T-helper 1 cell treated with Interleukin-12 subunit alpha and Interleukin-12 subunit beta and Interleukin-4 antibody, amounts not matched to agents 30 μg/mL and 1 μg/mL, for 36 hours (primary cell): ENCODE data around the gene SELENOK.
"Not testable (repeated sequence)": the region's sequence is repeated elsewhere in the genome, so short reads cannot be mapped to it uniquely, and the experiment has no call there.

Source experiments
- H3K27ac Mint-ChIP-seq: one replicate; pipeline ENCODE4 v1.8.0; 2021; ENCODE audit warnings: mild to moderate bottlenecking, mixed read lengths
- H3K27me3 Mint-ChIP-seq: one replicate; pipeline ENCODE4 v1.8.0; 2021; ENCODE audit warnings: low read depth, mixed read lengths
- H3K36me3 Mint-ChIP-seq: one replicate; pipeline ENCODE4 v1.8.0; 2021; ENCODE audit warnings: low read depth, mixed read lengths
- H3K4me1 Mint-ChIP-seq: one replicate; pipeline ENCODE4 v1.8.0; 2021; ENCODE audit warnings: low read depth, mixed read lengths
- H3K4me3 Mint-ChIP-seq: one replicate; pipeline ENCODE4 v1.8.0; 2021; ENCODE audit warnings: mild to moderate bottlenecking, moderate library complexity, mixed read lengths
- H3K9me3 Mint-ChIP-seq: one replicate; pipeline ENCODE4 v1.8.0; 2021; ENCODE audit warnings: mixed read lengths

Gene SELENOK

DNA sequence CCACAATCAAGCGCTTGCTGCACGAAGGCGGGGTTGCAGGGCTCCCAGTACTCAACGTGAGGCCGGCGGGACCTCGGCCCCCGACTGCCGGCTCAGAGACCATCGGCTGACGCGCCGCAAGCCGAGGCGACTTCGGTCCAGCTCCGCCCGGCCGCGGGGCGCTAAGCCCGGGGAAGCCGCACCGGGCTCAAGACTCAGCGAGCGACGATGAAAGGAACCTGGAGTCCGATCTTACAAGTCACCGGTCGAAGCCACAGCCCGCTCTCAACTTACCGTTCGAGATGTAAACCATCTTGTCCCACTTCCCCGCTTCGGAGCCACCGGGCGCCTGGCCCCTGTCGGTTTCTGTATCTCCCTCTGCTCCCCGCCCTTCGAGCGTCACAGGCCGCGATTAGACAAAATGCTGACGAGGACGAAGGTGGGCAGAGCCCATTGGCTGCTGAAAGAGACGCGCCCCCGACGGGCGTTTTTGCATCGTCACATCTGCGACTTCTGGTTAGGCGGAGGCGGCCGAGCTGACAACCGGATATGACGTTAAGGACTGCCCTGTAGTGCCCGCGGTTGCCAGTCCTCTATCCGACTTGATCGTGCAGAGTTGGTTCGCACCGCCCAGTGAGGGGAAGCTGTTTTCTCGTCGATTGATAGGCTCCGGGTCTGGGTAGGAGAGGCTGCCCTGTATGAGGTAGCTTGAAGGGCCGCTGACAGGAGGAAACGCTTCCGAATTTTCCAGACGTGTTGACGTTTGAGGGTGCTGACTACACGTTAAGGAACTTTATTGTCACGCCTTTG, at the start of gene SELENOK:
SELENOK (minus strand) TSS at position 363 of the 789 bp plus-strand sequence.
- peak within 1 kb of the TSS; percentile 96 for H3K4me3 Mint-ChIP-seq
- peaks cover 22% of the 10 kb centered on the region for H3K36me3 Mint-ChIP-seq
- H3K4me1 Mint-ChIP-seq = peaks cover 47% of the 10 kb centered on the region
- peaks cover 17% of the 10 kb centered on the region for H3K27me3 Mint-ChIP-seq
- H3K27ac Mint-ChIP-seq = peak within 1 kb of the TSS; percentile 100
- peaks cover 6% of the 10 kb centered on the region for H3K9me3 Mint-ChIP-seq

DNA sequence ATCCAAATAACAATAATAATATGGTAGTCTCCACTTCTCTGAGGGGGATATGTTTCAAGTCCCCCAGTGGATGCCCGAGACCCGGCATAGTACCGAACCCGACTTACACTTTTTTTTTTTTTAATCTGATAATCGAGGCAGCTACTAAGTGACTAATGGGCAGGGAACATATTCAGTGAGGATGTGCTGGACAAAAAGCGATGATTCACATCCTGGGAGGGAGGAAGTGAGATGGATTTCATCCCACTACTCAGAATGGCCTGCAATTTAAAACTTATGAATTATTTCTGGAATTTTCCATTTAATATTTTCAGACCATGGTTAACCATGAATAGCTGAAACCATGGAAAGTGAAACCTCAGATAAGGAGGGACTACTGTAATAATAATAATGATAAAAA, 49.5 kb upstream of the SELENOK start:
- peaks cover 8% of the 10 kb centered on the region for H3K9me3 Mint-ChIP-seq
- H3K27ac Mint-ChIP-seq = no peak overlapping the region
- H3K27me3 Mint-ChIP-seq = peaks cover 14% of the 10 kb centered on the region
- no peak overlapping the region for H3K4me3 Mint-ChIP-seq
- H3K4me1 Mint-ChIP-seq = peaks cover 2% of the 10 kb centered on the region
- H3K36me3 Mint-ChIP-seq = peaks cover 3% of the 10 kb centered on the region

DNA sequence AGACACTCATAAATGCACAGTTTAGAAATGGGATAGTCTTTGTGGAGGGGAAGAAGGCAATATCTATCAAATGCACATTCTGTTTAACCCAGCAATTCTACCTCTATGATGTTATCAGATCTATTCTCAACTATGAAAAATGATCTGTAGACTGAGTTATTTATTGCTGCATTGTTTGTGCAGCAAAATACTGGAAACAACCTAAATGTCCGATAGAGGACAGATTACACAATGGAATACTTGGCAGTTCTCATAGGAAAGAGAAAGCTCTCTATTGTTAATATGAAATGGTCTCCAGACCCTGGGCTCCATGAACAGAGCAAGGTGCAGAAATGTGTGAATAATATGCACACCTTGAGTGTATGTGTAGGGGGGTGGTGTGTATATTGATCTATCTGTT, 49.0 kb upstream of the SELENOK start:
- Mint-ChIP-seq H3K27me3 (peaks cover 14% of the 10 kb centered on the region), H3K9me3 (peaks cover 4% of the 10 kb centered on the region), H3K27ac (no peak overlapping the region), H3K4me1 (peaks cover 2% of the 10 kb centered on the region), H3K36me3 (no peaks in the 10 kb centered on the region), H3K4me3 (no peak overlapping the region)

DNA sequence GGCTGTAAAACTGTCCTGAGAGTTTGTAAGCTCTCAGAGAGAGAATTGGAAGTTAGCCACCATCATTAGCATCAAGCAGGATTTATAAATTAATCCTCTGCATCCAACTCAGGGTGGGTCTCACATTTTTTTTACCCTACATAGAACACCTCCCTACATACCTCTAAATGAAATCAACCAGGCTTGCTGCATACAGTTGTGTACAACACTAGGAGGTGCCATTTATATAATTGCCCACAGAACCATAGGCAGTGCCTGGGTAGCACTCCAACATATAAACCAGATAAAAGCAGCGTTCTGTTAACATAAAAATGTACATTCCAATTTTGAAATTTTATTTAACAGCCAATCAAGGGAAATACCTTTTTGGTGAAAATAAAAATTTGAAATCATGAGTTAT, 48.2 kb upstream of the SELENOK start:
- Mint-ChIP-seq H3K4me3 (no peak overlapping the region), H3K4me1 (peaks cover 2% of the 10 kb centered on the region), H3K27me3 (peaks cover 14% of the 10 kb centered on the region), H3K27ac (no peak overlapping the region), H3K36me3 (no peaks in the 10 kb centered on the region), H3K9me3 (peaks cover 7% of the 10 kb centered on the region)

DNA sequence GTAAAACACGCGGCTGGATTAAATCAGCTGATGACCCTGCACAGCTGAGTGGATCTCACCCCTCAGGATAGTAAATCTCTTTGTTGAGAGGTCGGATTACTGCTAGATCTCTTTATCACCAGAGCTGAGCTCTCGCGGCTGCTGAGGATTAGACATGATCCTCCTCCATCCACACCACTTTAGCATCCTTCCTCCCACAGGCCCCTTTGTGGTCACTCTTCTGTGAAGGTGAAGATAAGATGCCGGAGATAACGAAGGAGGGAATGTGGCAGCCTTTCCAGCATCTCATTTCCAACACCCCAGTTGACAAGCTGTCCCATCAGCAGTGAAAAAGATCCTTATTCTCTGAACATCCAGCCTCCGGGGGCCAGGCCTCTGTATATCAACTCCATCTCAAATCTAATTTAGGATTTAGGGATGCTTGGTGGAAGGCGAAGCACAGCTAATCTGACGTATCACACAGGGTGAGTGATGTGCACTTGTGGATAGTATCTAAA, 47.5 kb upstream of the SELENOK start:
- Mint-ChIP-seq H3K27ac (no peak overlapping the region), H3K9me3 (peaks cover 7% of the 10 kb centered on the region), H3K4me3 (no peak overlapping the region), H3K36me3 (no peaks in the 10 kb centered on the region), H3K4me1 (peaks cover 2% of the 10 kb centered on the region), H3K27me3 (peaks cover 14% of the 10 kb centered on the region)

DNA sequence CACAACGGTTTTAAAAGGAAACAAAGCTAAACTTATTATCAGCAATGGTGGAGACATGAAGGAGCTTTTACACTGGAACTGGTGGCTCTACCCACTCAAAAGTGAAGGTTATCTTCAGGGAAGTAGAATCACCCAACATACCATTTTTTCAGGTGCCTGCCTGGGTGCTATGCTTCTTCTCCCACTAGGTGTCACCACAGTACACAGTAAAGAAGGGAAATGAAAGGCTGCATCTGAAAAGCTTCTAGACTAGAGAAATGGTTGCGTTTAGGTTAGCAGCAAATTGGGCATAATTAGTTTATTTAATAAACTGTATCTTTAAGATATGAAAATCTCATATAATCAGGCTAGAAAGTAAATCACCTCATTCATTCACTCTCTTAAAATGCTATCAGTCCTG, 47.0 kb upstream of the SELENOK start:
- peaks cover 2% of the 10 kb centered on the region for H3K4me1 Mint-ChIP-seq
- H3K27me3 Mint-ChIP-seq = peaks cover 14% of the 10 kb centered on the region
- no peak overlapping the region for H3K4me3 Mint-ChIP-seq

DNA sequence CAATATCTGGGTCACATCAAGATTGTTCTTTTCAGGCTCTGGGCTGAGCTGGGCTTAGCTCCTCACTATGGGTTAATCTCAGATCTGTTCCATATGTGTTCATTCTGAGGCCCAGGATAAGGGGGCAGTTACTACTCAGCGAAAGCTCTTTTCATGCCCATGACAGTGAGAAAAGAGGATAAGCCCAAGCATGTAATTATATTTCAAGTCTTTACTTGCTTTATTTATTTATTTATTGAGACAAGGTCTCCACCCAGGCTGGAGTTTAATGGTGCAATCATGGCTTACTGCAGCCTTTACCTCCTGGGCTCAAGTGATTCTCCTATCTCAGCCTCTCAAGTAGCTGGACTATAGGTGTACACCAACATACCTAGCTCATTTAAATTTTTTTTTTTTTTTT, 44.7 kb upstream of the SELENOK start:
- Mint-ChIP-seq H3K27ac (no peak overlapping the region), H3K9me3 (peaks cover 7% of the 10 kb centered on the region), H3K36me3 (no peaks in the 10 kb centered on the region), H3K4me1 (peaks cover 2% of the 10 kb centered on the region), H3K4me3 (no peak overlapping the region), H3K27me3 (peaks cover 14% of the 10 kb centered on the region)

More for the DNA sequence above, 47.0 kb upstream of the SELENOK start:
- Mint-ChIP-seq H3K27ac (no peak overlapping the region), H3K9me3 (peaks cover 7% of the 10 kb centered on the region), H3K36me3 (no peaks in the 10 kb centered on the region)

DNA sequence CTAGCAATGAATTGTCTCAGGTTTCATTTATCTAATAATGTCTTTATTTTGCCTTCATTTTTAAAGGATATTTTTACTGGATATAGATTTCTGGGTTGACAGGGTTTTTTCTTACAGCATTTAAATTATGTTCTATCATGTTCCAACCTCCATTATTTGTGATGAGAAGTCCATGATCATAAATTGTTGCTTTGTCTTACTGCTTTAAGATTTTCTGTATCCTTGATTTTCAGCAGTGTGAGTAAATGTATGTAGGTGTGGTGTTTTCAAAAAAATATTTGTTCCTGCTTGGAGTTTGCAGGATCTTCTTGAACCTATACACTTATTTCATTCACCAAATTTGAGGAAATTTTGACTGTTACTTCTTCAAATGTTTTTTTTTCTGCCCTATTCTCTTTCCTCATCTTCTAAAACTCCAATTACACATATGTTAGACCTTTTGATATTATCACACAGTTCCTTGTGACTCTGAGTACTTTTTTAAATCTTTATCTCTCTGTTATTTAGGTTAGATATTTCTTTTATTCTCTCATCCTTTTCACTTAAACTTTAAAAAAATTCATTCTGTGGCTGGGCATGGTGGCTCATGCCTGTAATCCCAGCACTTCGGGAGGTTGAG, 43.7 kb upstream of the SELENOK start:
- H3K4me1 Mint-ChIP-seq = peaks cover 2% of the 10 kb centered on the region
- peaks cover 7% of the 10 kb centered on the region for H3K9me3 Mint-ChIP-seq
- peaks cover 14% of the 10 kb centered on the region for H3K27me3 Mint-ChIP-seq
- no peaks in the 10 kb centered on the region for H3K36me3 Mint-ChIP-seq
- H3K4me3 Mint-ChIP-seq = no peak overlapping the region
- H3K27ac Mint-ChIP-seq = no peak overlapping the region

DNA sequence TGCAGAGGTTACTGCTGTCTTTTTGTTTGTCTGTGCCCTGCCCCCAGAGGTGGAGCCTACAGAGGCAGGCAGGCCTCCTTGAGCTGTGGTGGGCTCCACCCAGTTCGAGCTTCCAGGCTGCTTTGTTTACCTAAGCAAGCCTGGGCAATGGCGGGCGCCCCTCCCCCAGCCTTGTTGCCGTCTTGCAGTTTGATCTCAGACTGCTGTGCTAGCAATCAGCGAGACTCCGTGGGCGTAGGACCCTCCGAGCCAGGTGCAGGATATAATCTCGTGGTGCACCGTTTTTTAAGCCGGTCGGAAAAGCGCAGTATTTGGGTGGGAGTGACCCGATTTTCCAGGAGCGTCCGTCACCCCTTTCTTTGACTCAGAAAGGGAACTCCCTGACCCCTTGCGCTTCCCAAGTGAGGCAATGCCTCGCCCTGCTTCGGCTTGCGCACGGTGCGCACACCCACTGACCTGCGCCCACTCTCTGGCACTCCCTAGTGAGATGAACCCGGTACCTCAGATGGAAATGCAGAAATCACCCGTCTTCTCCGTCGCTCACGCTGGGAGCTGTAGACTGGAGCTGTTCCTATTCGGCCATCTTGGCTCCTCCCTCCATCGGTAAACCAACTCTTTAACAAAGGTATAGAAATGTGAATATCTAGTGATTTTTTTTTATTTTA, 35.7 kb upstream of the SELENOK start:
- H3K36me3 Mint-ChIP-seq, H3K4me3 Mint-ChIP-seq, H3K4me1 Mint-ChIP-seq, H3K9me3 Mint-ChIP-seq, H3K27me3 Mint-ChIP-seq, H3K27ac Mint-ChIP-seq: not testable (repeated sequence)

DNA sequence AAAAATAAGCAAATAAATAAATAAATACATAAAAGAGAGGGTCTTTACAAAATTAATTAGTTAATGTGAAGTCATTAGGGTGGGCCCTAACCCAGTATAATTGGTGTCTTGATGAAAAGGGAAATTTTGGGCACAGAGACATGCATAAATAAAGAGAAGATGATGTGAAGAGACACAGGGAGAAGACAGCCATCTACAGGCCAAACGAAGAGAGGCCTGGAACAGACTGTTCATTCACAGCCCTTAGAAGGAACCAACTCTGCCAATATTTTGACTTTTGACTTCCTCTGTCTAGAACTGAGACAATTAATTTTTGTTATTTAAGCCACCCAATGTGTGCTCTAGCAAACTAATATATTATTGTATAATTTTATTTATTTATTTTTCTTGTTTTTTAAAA, 29.6 kb upstream of the SELENOK start:
- Mint-ChIP-seq H3K27ac (no peak overlapping the region), H3K9me3 (no peaks in the 10 kb centered on the region), H3K27me3 (peaks cover 27% of the 10 kb centered on the region), H3K4me1 (no peaks in the 10 kb centered on the region), H3K4me3 (no peak overlapping the region), H3K36me3 (no peaks in the 10 kb centered on the region)

DNA sequence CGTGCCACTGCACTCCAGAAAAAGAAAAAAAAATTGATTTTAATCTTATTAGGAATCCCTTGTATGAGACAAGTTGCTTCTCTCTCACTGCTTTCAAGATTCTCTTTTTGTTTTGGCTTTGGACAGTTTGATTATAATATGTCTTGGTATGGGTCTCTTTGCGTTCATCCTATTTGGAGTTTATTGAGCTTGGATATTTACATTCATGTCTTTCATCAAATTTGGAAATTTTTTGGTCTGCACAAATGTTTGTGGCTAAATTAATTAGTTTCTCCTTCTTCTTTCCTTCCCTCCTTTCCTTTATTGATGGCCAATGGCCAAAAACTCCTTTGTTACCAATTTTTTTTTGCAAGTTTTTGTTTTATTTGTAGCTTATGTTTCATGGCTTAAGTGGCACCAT, 28.1 kb upstream of the SELENOK start:
- Mint-ChIP-seq H3K27me3 (peaks cover 32% of the 10 kb centered on the region), H3K27ac (no peak overlapping the region), H3K36me3 (no peaks in the 10 kb centered on the region)

DNA sequence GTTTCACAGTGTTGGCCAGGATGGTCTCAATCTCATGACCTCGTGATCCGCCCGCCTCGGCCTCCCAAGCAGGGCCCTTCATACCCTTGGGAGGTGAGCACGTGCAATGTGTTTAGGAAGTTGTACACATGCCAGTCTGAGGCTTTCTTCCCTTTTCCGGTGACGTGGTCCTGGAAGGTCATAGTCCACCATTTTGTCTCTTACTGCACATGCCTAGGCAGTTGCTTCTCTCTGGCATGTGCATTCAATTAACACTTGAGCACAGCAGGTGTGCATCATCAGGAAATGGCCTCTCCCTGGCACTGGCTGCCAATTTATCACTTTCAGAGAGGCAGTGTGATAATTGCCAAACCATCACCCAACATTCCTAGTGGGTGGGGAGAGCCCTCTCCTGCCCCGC, 21.7 kb upstream of the SELENOK start:
- Mint-ChIP-seq H3K4me3 (no peak overlapping the region), H3K27me3 (peaks cover 54% of the 10 kb centered on the region)

More for the DNA sequence above, 28.1 kb upstream of the SELENOK start:
- no peaks in the 10 kb centered on the region for H3K4me1 Mint-ChIP-seq
- no peak overlapping the region for H3K4me3 Mint-ChIP-seq
- no peaks in the 10 kb centered on the region for H3K9me3 Mint-ChIP-seq

DNA sequence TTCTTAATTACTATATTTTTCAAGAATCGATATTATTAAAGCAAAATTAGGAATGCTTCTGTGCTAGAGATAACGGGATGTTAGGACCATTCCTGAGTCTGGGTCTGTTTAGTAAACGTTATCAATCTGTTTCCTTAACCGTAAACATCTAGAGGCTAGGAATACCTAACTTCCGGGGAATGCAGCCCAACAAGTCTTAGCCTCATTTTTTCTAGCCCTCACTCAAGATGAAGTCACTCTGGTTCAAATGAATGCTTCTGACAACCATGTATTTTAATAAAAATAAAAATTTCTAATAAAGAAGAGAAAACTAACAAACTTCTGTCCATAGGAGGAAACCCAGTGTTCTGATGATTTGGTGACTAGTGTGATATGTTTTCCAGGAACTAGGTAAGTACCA, 11.1 kb upstream of the SELENOK start:
- Mint-ChIP-seq H3K4me1 (no peaks in the 10 kb centered on the region), H3K4me3 (no peak overlapping the region), H3K27me3 (peaks cover 48% of the 10 kb centered on the region), H3K27ac (no peak overlapping the region), H3K9me3 (no peaks in the 10 kb centered on the region), H3K36me3 (no peaks in the 10 kb centered on the region)

More for the DNA sequence above, 21.7 kb upstream of the SELENOK start:
- no peak overlapping the region for H3K27ac Mint-ChIP-seq
- H3K9me3 Mint-ChIP-seq = no peaks in the 10 kb centered on the region
- no peaks in the 10 kb centered on the region for H3K36me3 Mint-ChIP-seq
- no peaks in the 10 kb centered on the region for H3K4me1 Mint-ChIP-seq

DNA sequence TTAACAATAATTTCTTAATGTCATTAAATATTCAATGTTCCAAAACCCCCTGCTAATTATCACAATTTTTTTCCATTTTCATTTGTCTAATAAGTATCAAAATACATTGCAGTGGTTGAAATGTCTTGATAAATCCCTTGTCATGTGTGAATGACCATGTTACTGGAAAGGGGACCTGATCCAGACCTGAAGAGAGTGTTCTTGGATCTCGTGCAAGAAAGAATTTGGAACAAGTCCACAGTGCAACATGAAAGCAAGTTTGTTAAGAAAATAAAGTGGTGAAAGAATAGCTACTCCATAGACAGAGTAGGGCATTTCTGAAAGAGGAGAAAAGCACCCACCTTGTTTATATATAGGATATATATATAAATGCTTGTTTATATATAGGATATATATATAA, 10.4 kb upstream of the SELENOK start:
- H3K27me3 Mint-ChIP-seq = peaks cover 49% of the 10 kb centered on the region
- H3K4me3 Mint-ChIP-seq = no peak overlapping the region
- no peaks in the 10 kb centered on the region for H3K9me3 Mint-ChIP-seq
- no peaks in the 10 kb centered on the region for H3K4me1 Mint-ChIP-seq
- no peaks in the 10 kb centered on the region for H3K36me3 Mint-ChIP-seq
- H3K27ac Mint-ChIP-seq = no peak overlapping the region
